Heart left ventricle (tissue), 16 donors: Measurements from ENCODE around the gene MIXL1. TPM values are rescaled to one million over a fixed set of nuclear protein-coding genes. Genes with fewer than 3 reads are reported as not detected.
"Not testable (repeated sequence)": the region's sequence is repeated elsewhere in the genome, so short reads cannot be mapped to it uniquely, and the experiment has no call there.

Source experiments
- ATAC-seq, 4 donors: fragments of 200-7000 bp; cut with Tn5 transposase; one replicate each; pipeline ENCODE4 v1.9.1; 2020 to 2022; ENCODE audit warnings: moderate library complexity in 4 of 4, mild to moderate bottlenecking in 3 of 4, moderate number of reproducible peaks in 1 of 4
- DNase-seq, 5 donors: peaks; one replicate each; pipeline ENCODE4 v3.0.0-alpha.2; 2020
- H3K27ac ChIP-seq, 12 donors: fragments of 200-600 bp; sonication (generic) in 4 of 12; one replicate each; pipeline versions ENCODE4 v1.5.0 to v1.8.0; 2016 to 2022; ENCODE audit warnings: mild to moderate bottlenecking in 2 of 12
- H3K27me3 ChIP-seq, 9 donors: fragments of 200-600 bp; sonication (generic) in 2 of 9; one replicate each; pipeline versions ENCODE4 v1.5.1 to v1.8.0; 2016 to 2022; ENCODE audit warnings: mild to moderate bottlenecking in 3 of 9
- H3K36me3 ChIP-seq, 9 donors: fragments of 200-600 bp; sonication (generic) in 2 of 9; one replicate each; pipeline versions ENCODE4 v1.5.0 to v1.8.0; 2018 to 2022; ENCODE audit warnings: mild to moderate bottlenecking in 2 of 9
- H3K4me1 ChIP-seq, 12 donors: fragments of 200-600 bp; sonication (generic) in 4 of 12; one replicate each; pipeline versions ENCODE4 v1.5.0 to v1.8.0; 2016 to 2022; ENCODE audit warnings: mild to moderate bottlenecking in 3 of 12
- H3K4me3 ChIP-seq, 12 donors: fragments of 200-600 bp; sonication (generic) in 4 of 12; one replicate each; pipeline versions ENCODE4 v1.5.0 to v1.8.0; 2017 to 2022; ENCODE audit warnings: mild to moderate bottlenecking in 9 of 12, moderate library complexity in 4 of 12
- H3K9me3 ChIP-seq, 12 donors: fragments of 200-600 bp; sonication (generic) in 4 of 12; one replicate each; pipeline versions ENCODE4 v1.5.0 to v1.8.0; 2016 to 2022; ENCODE audit warnings: mild to moderate bottlenecking in 1 of 12
- CTCF ChIP-seq, 12 donors: fragments of 200-600 bp; sonication (generic) in 4 of 12; IDR thresholded peaks; one replicate each; pipeline versions ENCODE4 v1.5.0 to v1.8.0; 2018 to 2022; ENCODE audit warnings: antibody characterized with exemption in 12 of 12, mild to moderate bottlenecking in 5 of 12
- POLR2A ChIP-seq, 2 donors: fragments of 450-650 bp; IDR thresholded peaks; one replicate each; pipeline ENCODE4 v1.6.1; 2017; ENCODE audit warnings: antibody characterized with exemption in 2 of 2, mild to moderate bottlenecking in 2 of 2, moderate library complexity in 2 of 2
- WGBS, 4 donors: extraction: QIAGEN DNeasy Blood & Tissue Kit in 2 of 4; methylation state at CpG; one replicate each; pipeline versions ENCODE4 v1.1.5 to v1.1.7; 2013 to 2018; 5-methylcytosine and 5-hydroxymethylcytosine counted together
- intact Hi-C, 10 donors: fragments of 100-400 bp; cut with DNase I; formaldehyde crosslinking; loops; one replicate each; pipeline versions ENCODE4 v1.11.1 to v1.14.2; 2022
- polyA plus RNA-seq, 2 donors: library from polyadenylated mRNA; stranded (reverse); fragments of 200-250 nt; gene quantifications; one replicate each; pipeline ENCODE4 v1.2.3, GENCODE V29; 2013
- total RNA-seq, 9 donors: library from RNA; depleted of rRNA in 2 of 9; stranded (reverse); fragments of >200 nt in 2 of 9; fragmentation: NEBNext Ultra II Directional in 3 of 9; extraction: Animal tissue kit (Norgen Biotek cat#: 25700) in 3 of 9; gene quantifications; one replicate each; pipeline versions ENCODE4 v1.1.0 to v1.2.4, GENCODE V29; 2016 to 2023
- donor health status: ischemic (EF 13 %, LVEDD 7.1; RV severe dilation, severe dysfunction).
- donor health status: healthy with polysubstance abuse.
- donor health status: DM: no; HTN: yes; CAD: no.
- donor health status: DM: no; HTN: no; CAD: no.
- donor health status: ischemic (EF 25% LVEDD 6.9; RV normal size, moderate dysfunction).
- donor health status: ischemic (EF 25% LVEDD 5.7; RV mildly dilated, moderate dysfunction).
- donor health status: healthy.
- donor health status: DM: yes; HTN: yes; CAD: no.
- donor health status: ischemic (EF 35%, LVEDD 5.7; RV mildly dilated, moderate dysfunction).
- donor health status: nonischemic (EF 11% LVEDD 7.7; RV severe dilation, severe dysfunction).
- donor health status: DM: yes; HTN: yes; CAD: no.
- donor health status: PGD.
- donor health status: ischemic (EF 29% LVEDD 5.4; RV normal size, mild dysfunction).
- donor health status: nonischemic (EF 23%, LVEDD 6.1; RV moderate dilation, normal function).

Gene MIXL1
- total and polyA plus RNA-seq, 11 donors = 0.06 to 0.84 (median 0.32) TPM; not detected in 8

- no peak for TF ChIP-seq POLR2A (IDR thresholded peaks at IDR 0.05)
- TF ChIP-seq CTCF (IDR thresholded peaks at IDR 0.05) = no peak
- intact Hi-C loops = no loop called here
- Histone ChIP-seq H3K4me3 (no peak overlapping the region), H3K27me3 (no peaks in the 10 kb centered on the region), H3K36me3 (no peaks in the 10 kb centered on the region), H3K27ac (no peak overlapping the region), H3K9me3 (no peaks in the 10 kb centered on the region), H3K4me1 (peaks cover 0 to 4% (median 0%) of the 10 kb centered on the region in 12 donors)
- 90 to 93% (median 92%) methylated on average over 3 of the region's 3 CpGs for WGBS, 4 donors
- no peak for ATAC-seq
- DNase-seq = no peak
These were observed 21.2 kb upstream of the MIXL1 start for GRCh38 chr1:226202246-226202645.

DNA sequence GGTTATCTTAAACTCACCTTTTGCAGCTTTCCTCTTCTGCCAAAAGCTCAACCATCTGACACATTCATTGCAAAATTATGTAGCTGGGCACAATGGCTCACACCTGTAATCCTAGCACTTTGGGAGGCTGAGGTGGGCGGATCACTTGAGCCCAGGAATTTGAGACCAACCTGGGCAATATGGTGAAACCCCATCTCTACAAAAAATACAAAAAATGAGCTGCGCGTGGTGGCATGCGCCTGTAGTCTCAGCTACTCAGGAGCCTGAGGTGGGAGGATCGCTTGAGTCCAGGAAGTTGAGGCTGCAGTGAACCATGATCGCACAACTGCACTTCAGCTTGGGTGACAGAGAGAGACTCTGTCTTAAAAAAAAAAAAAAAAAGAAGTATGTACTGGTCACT is 20.8 kb upstream of the MIXL1 start:
- intact Hi-C loops, H3K4me1 ChIP-seq, H3K4me3 ChIP-seq, ATAC-seq, H3K9me3 ChIP-seq, H3K27me3 ChIP-seq, DNase-seq, H3K27ac ChIP-seq, H3K36me3 ChIP-seq: not testable (repeated sequence)
- 85 to 89% (median 88%) methylated on average over 6 of the region's 6 CpGs for WGBS, 4 donors

- Histone ChIP-seq H3K27me3 (no peaks in the 10 kb centered on the region), H3K4me3 (no peak overlapping the region), H3K36me3 (no peaks in the 10 kb centered on the region), H3K4me1 (peaks cover 0 to 4% (median 0%) of the 10 kb centered on the region in 12 donors), H3K27ac (no peak overlapping the region), H3K9me3 (no peaks in the 10 kb centered on the region)
- WGBS, 4 donors = 78 to 91% (median 87%) methylated on average over 1 of the region's 1 CpG
- TF ChIP-seq CTCF (IDR thresholded peaks at IDR 0.05) (no peak), POLR2A (IDR thresholded peaks at IDR 0.05) (no peak)
- DNase-seq (no peak), ATAC-seq (no peak)
- intact Hi-C loops = no loop called here
These were observed 20.2 kb upstream of the MIXL1 start for GRCh38 chr1:226203240-226203639.

DNA sequence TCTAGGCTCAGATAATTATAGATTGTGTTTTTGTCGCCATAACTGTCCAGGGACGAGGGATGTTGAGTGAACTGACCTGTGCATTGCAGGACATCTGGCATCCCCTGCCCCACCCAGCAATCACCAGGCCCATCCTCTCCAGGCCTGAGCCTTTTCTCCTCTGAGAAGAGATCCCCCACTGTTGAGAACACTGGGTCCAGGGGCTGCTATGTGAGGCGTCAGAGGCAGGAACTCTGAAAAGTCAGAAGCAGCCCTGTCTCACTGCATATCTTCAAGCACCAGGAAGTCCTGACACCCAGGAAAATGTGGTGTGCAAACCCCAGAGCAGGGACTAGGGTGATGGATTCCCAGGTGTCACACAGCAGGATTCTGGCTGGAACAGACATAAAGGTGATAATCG is 19.8 kb upstream of the MIXL1 start:
- H3K27ac ChIP-seq = no peak overlapping the region
- no peak overlapping the region for H3K4me3 ChIP-seq
- DNase-seq (no peak), ATAC-seq (no peak)
- WGBS, 4 donors = 77 to 84% (median 83%) methylated on average over 4 of the region's 4 CpGs
- H3K36me3 ChIP-seq = no peaks in the 10 kb centered on the region
- intact Hi-C loops = no loop called here
- H3K9me3 ChIP-seq = no peaks in the 10 kb centered on the region
- no peaks in the 10 kb centered on the region for H3K27me3 ChIP-seq
- peaks cover 0 to 4% (median 0%) of the 10 kb centered on the region in 12 donors for H3K4me1 ChIP-seq
- TF ChIP-seq CTCF (IDR thresholded peaks at IDR 0.05) (no peak), POLR2A (IDR thresholded peaks at IDR 0.05) (no peak)

DNA sequence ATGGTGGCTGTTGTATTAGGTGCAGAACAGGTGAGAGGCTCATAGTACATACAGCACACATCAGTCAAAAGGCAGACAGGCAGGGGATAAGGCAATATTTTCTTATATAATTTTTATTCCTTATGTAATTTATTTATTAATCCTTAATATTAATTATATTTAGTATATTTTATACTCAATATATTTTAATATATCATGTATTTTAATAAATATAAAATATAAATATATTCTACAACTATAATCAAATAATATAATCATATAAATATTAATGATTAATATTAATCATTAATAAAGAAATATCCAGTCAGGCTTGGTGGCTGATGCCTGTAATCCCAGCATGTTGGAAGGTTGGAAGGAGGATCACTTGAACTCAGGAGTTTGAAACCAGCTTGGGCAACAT is 19.3 kb upstream of the MIXL1 start:
- Histone ChIP-seq H3K27me3 (no peaks in the 10 kb centered on the region), H3K4me3 (no peak overlapping the region), H3K9me3 (no peaks in the 10 kb centered on the region), H3K36me3 (no peaks in the 10 kb centered on the region), H3K4me1 (peaks cover 0 to 4% (median 0%) of the 10 kb centered on the region in 12 donors), H3K27ac (no peak overlapping the region)
- intact Hi-C loops = no loop called here
- ATAC-seq (no peak), DNase-seq (no peak)
- no peak for TF ChIP-seq POLR2A (IDR thresholded peaks at IDR 0.05)
- no peak for TF ChIP-seq CTCF (IDR thresholded peaks at IDR 0.05)
